Lower lobe of right lung (tissue), 2 donors: ENCODE results near the gene DEFB121. TPM values are rescaled to one million over a fixed set of nuclear protein-coding genes. Genes with fewer than 3 reads are reported as not detected.
"Not testable (repeated sequence)": the region's sequence is repeated elsewhere in the genome, so short reads cannot be mapped to it uniquely, and the experiment has no call there.

Experiments
- ATAC-seq, 2 donors: fragments of 200-7000 bp; cut with Tn5 transposase; one replicate each; pipeline ENCODE4 v1.9.1; 2020 to 2022; ENCODE audit warnings: mild to moderate bottlenecking in 2 of 2, moderate library complexity in 2 of 2
- DNase-seq: peaks from one replicate; pipeline ENCODE4 v3.0.0-alpha.2; 2020
- H3K27ac ChIP-seq: fragments of 200-600 bp; one replicate; pipeline ENCODE4 v1.8.0; 2022
- H3K27me3 ChIP-seq: fragments of 200-600 bp; one replicate; pipeline ENCODE4 v1.8.0; 2022; ENCODE audit warnings: low read depth
- H3K36me3 ChIP-seq: fragments of 200-600 bp; one replicate; pipeline ENCODE4 v1.8.0; 2022; ENCODE audit warnings: mild to moderate bottlenecking
- H3K4me1 ChIP-seq: fragments of 200-600 bp; one replicate; pipeline ENCODE4 v1.8.0; 2022
- H3K4me3 ChIP-seq: fragments of 200-600 bp; one replicate; pipeline ENCODE4 v1.8.0; 2022; ENCODE audit warnings: mild to moderate bottlenecking
- H3K9me3 ChIP-seq: fragments of 200-600 bp; one replicate; pipeline ENCODE4 v1.8.0; 2022
- intact Hi-C: fragments of 100-400 bp; cut with DNase I; formaldehyde crosslinking; loops from one replicate; pipeline ENCODE4 v1.11.0; 2022
- total RNA-seq: library from RNA; stranded (reverse); fragmentation: NEBNext Ultra II Directional; extraction: Animal tissue kit (Norgen Biotek cat#: 25700); gene quantifications from one replicate; pipeline ENCODE4 v1.2.1, GENCODE V29; 2021
- TF ChIP-seq, protein P1 (sequence below): fragments of 200-600 bp; IDR thresholded peaks from one replicate; pipeline ENCODE4 v1.8.0; 2022; ENCODE audit warnings: antibody characterized with exemption, mild to moderate bottlenecking
- donor health status: DM: no; HTN: yes; CAD: no; lungs with severe emphysema.

Gene DEFB121
- total RNA-seq, 1 donor from 2014 or later: not detected

DNA sequence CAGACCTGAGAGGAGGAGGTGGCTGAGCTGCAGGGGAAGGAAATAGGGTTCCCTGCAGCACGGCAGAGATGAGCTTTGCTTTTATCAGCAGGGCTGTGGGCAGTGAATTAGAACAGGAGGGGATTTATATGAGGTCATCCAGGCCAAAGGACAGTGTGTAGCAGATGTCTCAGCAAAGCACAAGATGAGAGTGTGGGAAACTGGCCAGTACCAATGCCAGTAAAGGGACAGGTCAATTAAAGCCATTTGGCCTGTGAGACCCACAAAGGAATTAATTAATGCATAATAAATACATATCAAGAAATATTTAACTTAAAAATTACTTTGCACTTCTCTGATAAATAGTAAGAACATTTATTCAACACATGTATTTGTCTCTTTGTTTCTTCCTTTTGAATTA is 15.5 kb downstream of the DEFB121 start, which contains the start of gene DEFB119:
Gene DEFB119, minus strand, starts transcription at position 101 of the 400 bp plus-strand sequence. CDS start 107 bp downstream, outside the sequence.
- ATAC-seq: no peak
- TF ChIP-seq, protein P1, sequence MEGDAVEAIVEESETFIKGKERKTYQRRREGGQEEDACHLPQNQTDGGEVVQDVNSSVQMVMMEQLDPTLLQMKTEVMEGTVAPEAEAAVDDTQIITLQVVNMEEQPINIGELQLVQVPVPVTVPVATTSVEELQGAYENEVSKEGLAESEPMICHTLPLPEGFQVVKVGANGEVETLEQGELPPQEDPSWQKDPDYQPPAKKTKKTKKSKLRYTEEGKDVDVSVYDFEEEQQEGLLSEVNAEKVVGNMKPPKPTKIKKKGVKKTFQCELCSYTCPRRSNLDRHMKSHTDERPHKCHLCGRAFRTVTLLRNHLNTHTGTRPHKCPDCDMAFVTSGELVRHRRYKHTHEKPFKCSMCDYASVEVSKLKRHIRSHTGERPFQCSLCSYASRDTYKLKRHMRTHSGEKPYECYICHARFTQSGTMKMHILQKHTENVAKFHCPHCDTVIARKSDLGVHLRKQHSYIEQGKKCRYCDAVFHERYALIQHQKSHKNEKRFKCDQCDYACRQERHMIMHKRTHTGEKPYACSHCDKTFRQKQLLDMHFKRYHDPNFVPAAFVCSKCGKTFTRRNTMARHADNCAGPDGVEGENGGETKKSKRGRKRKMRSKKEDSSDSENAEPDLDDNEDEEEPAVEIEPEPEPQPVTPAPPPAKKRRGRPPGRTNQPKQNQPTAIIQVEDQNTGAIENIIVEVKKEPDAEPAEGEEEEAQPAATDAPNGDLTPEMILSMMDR: no peak
- intact Hi-C loops: no loop called here
- Histone ChIP-seq H3K27me3 (peaks cover 7% of the 10 kb centered on the region), H3K4me1 (no peaks in the 10 kb centered on the region), H3K9me3 (no peaks in the 10 kb centered on the region), H3K36me3 (no peaks in the 10 kb centered on the region), H3K4me3 (no peak within 1 kb of the TSS), H3K27ac (no peak within 1 kb of the TSS)
- DNase-seq: no peak

DNA sequence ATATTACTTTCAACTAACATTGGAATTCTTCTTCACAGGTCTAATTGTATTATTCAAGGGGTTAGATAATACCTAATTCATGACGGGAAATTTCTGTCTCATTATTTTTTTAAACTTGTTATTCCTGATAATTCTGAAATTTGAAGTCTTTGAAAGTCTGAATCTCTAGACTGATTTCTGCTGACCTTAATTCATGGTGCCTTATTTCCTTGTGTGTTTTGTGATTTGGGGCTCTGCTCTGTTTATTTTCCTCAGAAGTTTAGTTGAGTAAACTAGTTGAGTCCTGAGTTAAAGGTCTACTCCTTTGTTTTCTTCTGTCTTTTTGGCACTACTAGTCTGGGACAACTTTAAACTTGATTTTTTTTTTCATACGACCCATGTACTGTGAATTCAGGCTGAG is 31.7 kb downstream of the DEFB121 start:
- no peak overlapping the region for H3K27ac ChIP-seq
- no peaks in the 10 kb centered on the region for H3K4me1 ChIP-seq
- H3K4me3 ChIP-seq: no peak overlapping the region
- H3K36me3 ChIP-seq: no peaks in the 10 kb centered on the region
- TF ChIP-seq, protein P1: no peak
- intact Hi-C loops: no loop called here
- H3K9me3 ChIP-seq: no peaks in the 10 kb centered on the region
- DNase-seq (no peak), ATAC-seq (no peak)
- no peaks in the 10 kb centered on the region for H3K27me3 ChIP-seq

DNA sequence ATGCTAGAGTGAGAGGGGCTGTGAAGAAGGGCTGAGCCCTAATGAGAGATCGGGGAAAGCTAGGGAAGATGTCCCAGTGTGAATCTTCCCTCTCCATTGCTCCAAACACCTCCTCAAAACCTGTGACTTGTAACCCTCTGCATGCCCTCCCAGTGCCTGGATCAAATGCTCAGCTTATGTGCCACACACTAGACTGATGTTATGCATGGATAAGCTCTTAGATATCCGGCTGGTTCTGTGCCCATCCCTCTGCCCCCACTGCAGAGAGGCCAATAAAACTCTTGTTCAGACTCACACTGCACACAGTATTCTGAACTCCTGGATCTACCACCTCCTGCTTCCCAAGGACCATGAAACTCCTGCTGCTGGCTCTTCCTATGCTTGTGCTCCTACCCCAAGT is 37.7 kb downstream of the DEFB121 start, which contains the start of gene DEFB118:
Gene DEFB118, plus strand, starts transcription at position 301 of the 400 bp plus-strand sequence. Its CDS starts 50 bp downstream, at position 351.
- Histone ChIP-seq H3K36me3 (no peaks in the 10 kb centered on the region), H3K4me1 (no peaks in the 10 kb centered on the region), H3K9me3 (no peaks in the 10 kb centered on the region), H3K27ac (no peak within 1 kb of the TSS), H3K4me3 (no peak within 1 kb of the TSS), H3K27me3 (no peaks in the 10 kb centered on the region)
- TF ChIP-seq, protein P1: no peak
- ATAC-seq (no peak), DNase-seq (no peak)
- intact Hi-C loops: no loop called here

DNA sequence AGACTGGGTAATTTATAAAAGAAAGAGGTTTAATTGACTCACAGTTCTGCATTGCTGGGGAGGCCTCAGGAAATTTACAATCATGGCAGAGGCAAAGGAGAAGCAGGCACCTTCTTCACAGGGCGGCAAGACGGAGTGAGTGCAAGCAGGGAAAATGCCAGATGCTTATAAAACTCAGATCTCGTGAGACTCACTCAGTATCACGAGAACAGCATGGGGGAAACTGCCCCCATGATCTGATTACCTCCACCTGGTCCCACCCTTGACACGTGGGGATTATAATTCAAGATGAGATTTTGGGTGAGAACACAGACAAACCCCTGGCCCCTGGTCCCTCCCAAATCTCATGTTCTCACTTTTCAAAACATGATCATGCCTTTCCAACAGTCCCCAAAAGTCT is 41.7 kb downstream of the DEFB121 start:
- intact Hi-C loops, ATAC-seq, H3K36me3 ChIP-seq, DNase-seq, H3K4me3 ChIP-seq, H3K9me3 ChIP-seq, H3K4me1 ChIP-seq, H3K27ac ChIP-seq, H3K27me3 ChIP-seq: not testable (repeated sequence)

DNA sequence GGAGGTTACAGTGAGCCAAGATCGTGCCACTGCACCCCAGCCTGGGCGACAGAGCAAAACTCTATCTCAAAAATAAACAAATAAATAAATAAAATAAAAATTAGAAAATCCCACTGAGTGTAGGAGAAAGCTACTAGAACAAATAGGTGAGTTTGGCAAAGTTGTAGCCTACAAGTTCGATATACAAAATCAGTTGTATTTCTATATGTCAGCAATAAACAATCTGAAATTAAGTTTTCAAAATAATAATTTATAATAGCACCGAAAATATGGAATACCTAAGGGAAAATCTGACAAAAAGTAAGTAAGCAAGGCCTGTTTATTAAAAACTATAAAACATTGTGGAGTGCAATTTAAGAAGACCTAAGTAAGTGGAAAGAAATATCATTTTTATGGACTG is 42.7 kb downstream of the DEFB121 start:
- ATAC-seq (no peak), DNase-seq (no peak)
- Histone ChIP-seq H3K9me3 (no peaks in the 10 kb centered on the region), H3K27ac (no peak overlapping the region), H3K4me3 (no peak overlapping the region), H3K4me1 (no peaks in the 10 kb centered on the region), H3K36me3 (no peaks in the 10 kb centered on the region), H3K27me3 (no peaks in the 10 kb centered on the region)
- TF ChIP-seq, protein P1: no peak
- intact Hi-C loops: no loop called here

DNA sequence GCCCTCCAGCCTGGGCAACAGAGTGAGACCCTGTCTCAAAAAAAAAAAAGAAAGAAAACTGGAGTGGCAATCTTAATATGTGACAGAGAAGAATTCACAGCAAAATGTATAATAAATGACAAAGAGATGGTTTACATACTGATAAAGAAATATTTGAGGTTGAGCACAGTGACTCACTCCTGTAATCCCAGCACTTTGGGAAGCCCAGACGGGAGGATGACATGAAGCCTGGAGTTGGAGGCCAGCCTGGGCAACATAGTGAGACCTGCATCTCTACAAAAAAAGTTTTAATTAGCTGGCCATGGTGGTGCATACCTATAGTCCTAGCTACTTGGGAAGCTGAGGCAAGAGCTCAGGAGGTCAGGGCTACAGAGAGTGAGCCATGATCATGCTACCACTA is 50.0 kb downstream of the DEFB121 start:
- no peaks in the 10 kb centered on the region for H3K27me3 ChIP-seq
- intact Hi-C loops: no loop called here
- H3K36me3 ChIP-seq: no peaks in the 10 kb centered on the region
- H3K4me1 ChIP-seq: no peaks in the 10 kb centered on the region
- no peak for DNase-seq
- H3K4me3 ChIP-seq: no peak overlapping the region
- H3K9me3 ChIP-seq: no peaks in the 10 kb centered on the region
- no peak overlapping the region for H3K27ac ChIP-seq
- no peak for ATAC-seq
- TF ChIP-seq, protein P1: no peak

Other genes with a start within 250 kb of the DEFB121 start
- not detected for gene DEFB115, start 148.6 kb downstream of the DEFB121 start, total RNA-seq
- gene DEFB116, start 97.6 kb downstream of the DEFB121 start, total RNA-seq: not detected
- not detected for gene DEFB118, start 37.6 kb downstream of the DEFB121 start, total RNA-seq
- gene DEFB119, start 15.6 kb downstream of the DEFB121 start, total RNA-seq: not detected
- gene DEFB123, start 34.4 kb upstream of the DEFB121 start, total RNA-seq: not detected
- not detected for gene DEFB124, start 68.9 kb upstream of the DEFB121 start, total RNA-seq
- gene REM1, start 69.1 kb upstream of the DEFB121 start, total RNA-seq: 2.3 TPM
- 134 TPM for gene HM13, start 108.2 kb upstream of the DEFB121 start, total RNA-seq
- 196 TPM for gene ID1, start 199.1 kb upstream of the DEFB121 start, total RNA-seq
- gene COX4I2, start 231.7 kb upstream of the DEFB121 start, total RNA-seq: 17.1 TPM